NCI-H2227 (cell line): ENCODE results near the gene RSPH1.
A peak's percentile ranks its signal among the peaks of the same experiment; 100 is the strongest.

Experiments used
- DNase-seq: peaks from one replicate; lab custom pipeline; 2025; ENCODE audit not compliant: unreplicated experiment; lab: John Stamatoyannopoulos, UW

Gene RSPH1

GRCh38 chr21:42467140-42467983 is 28.7 kb downstream of the RSPH1 start:
- DNase-seq: peak; percentile 6

GRCh38 chr21:42466700-42467099 is 29.3 kb downstream of the RSPH1 start:
- DNase-seq: no peak

GRCh38 chr21:42465803-42466127 is 30.3 kb downstream of the RSPH1 start:
- DNase-seq: no peak

- DNase-seq: no peak
Measured at GRCh38 chr21:42465008-42465802, 30.8 kb downstream of the RSPH1 start.

- no peak for DNase-seq
Measured at GRCh38 chr21:42463861-42464515, 32.0 kb downstream of the RSPH1 start.

GRCh38 chr21:42461881-42462877 is 33.8 kb downstream of the RSPH1 start:
- DNase-seq: no peak

GRCh38 chr21:42461185-42461520 is 34.9 kb downstream of the RSPH1 start:
- DNase-seq: no peak

- no peak for DNase-seq
Measured at GRCh38 chr21:42460391-42461184, 35.4 kb downstream of the RSPH1 start.

GRCh38 chr21:42459546-42460215 is 36.3 kb downstream of the RSPH1 start:
- no peak for DNase-seq

- DNase-seq: no peak
Measured at GRCh38 chr21:42459082-42459460, 37.0 kb downstream of the RSPH1 start.

- DNase-seq: no peak
Measured at GRCh38 chr21:42456457-42456856, 39.6 kb downstream of the RSPH1 start.

GRCh38 chr21:42455754-42456440 is 40.1 kb downstream of the RSPH1 start:
- no peak for DNase-seq

- DNase-seq: no peak
Measured at GRCh38 chr21:42455196-42455595, 40.8 kb downstream of the RSPH1 start.

GRCh38 chr21:42454786-42455185 is 41.2 kb downstream of the RSPH1 start:
- DNase-seq: no peak

GRCh38 chr21:42453986-42454570 is 41.9 kb downstream of the RSPH1 start:
- no peak for DNase-seq

- no peak for DNase-seq
Measured at GRCh38 chr21:42453224-42453985, 42.6 kb downstream of the RSPH1 start.

GRCh38 chr21:42452401-42453223 is 43.4 kb downstream of the RSPH1 start:
- DNase-seq: no peak
